GM12878 (cell line): Measurements from ENCODE around the gene THRB. TPM values are rescaled to one million over a fixed set of nuclear protein-coding genes. Genes with fewer than 3 reads are reported as not detected.

ENCODE experiments used
- ESRRA ChIP-seq: IDR thresholded peaks from 2 replicates; pipeline ENCODE4 v1.6.1; 2012; ENCODE audit warnings: mild to moderate bottlenecking, low read length, improper control_type of control experiment
- MXI1 ChIP-seq: fragments of 150-350 bp; IDR thresholded peaks from 2 replicates; pipeline ENCODE4 v1.6.1; 2011; ENCODE audit warnings: low read depth, mild to moderate bottlenecking, inconsistent platforms, low read length, improper control_type of control experiment
- SP1 ChIP-seq: IDR thresholded peaks from one replicate; pipeline ENCODE4 v1.6.1; 2011; ENCODE audit warnings: low read depth, low read length
- YBX1 ChIP-seq: fragments of 450-650 bp; IDR thresholded peaks from 2 replicates; pipeline ENCODE4 v1.6.1; 2016; ENCODE audit warnings: antibody characterized with exemption
- ZNF384 ChIP-seq: IDR thresholded peaks from 2 replicates; pipeline ENCODE4 v1.6.1; 2012; ENCODE audit warnings: low read depth, mild to moderate bottlenecking, low read length, improper control_type of control experiment, borderline replicate concordance
- polyA plus RNA-seq, 11 experiments: library from polyadenylated mRNA; depleted of rRNA in 4 of 11; unstranded in 6 of 11; stranded (reverse) in 5 of 11; fragments of >200 nt; fragmentation: Nextera tagmentation in 4 of 11; fragmentation: Illumina TruSeq in 1 of 11; extraction: Ambion mirVana in 4 of 11; extraction: Trizol in 1 of 11; gene quantifications; 1 replicate in 1 of 11; 2 replicates in 10 of 11; pipeline versions ENCODE4 v1.2.1 to v1.2.3, GENCODE V29; 2011 to 2016; ENCODE audit warnings: inconsistent platforms in 2 of 11, missing spikeins in 2 of 11, low read depth in 1 of 11
- total RNA-seq, 4 experiments: library from RNA; depleted of rRNA in 3 of 4; stranded (reverse); fragments of >200 nt in 3 of 4; fragmentation: Illumina TruSeq in 1 of 4; extraction: Trizol in 1 of 4; gene quantifications; 2 replicates each; pipeline versions ENCODE4 v1.2.1 to v1.2.3, GENCODE V29; 2013 to 2021
- TF ChIP-seq, protein P1 (sequence below): IDR thresholded peaks from 2 replicates; pipeline ENCODE4 v1.6.1; 2011; ENCODE audit warnings: low read depth, mild to moderate bottlenecking, low read length, moderate library complexity, borderline replicate concordance; ENCODE audit errors: extremely low read depth
- TF ChIP-seq, protein P2 (sequence below), 3 experiments: IDR thresholded peaks in 2 of 3; conservative IDR thresholded peaks in 1 of 3; 2 replicates each; pipeline ENCODE4 v1.5.1; 2011; ENCODE audit warnings: low read depth in 3 of 3, low read length in 3 of 3, mild to moderate bottlenecking in 3 of 3, control low read depth in 2 of 3, moderate library complexity in 2 of 3, inconsistent platforms in 1 of 3, mixed read lengths in 1 of 3; ENCODE audit not compliant: control insufficient read depth in 2 of 3, insufficient read depth in 1 of 3; ENCODE audit errors: extremely low read depth in 1 of 3
- TF ChIP-seq, protein P3 (sequence below): fragments of 450-650 bp; formaldehyde crosslinking; IDR thresholded peaks from 2 replicates; pipeline ENCODE4 v1.4.0; 2020; ENCODE audit warnings: mild to moderate bottlenecking, moderate library complexity

THRB gene
- total and polyA plus RNA-seq, 10 of the 15 experiments (the other 5 are each of a cell fraction or from before 2014, with no cell fraction given): 0.05 TPM; not detected in 9

DNA sequence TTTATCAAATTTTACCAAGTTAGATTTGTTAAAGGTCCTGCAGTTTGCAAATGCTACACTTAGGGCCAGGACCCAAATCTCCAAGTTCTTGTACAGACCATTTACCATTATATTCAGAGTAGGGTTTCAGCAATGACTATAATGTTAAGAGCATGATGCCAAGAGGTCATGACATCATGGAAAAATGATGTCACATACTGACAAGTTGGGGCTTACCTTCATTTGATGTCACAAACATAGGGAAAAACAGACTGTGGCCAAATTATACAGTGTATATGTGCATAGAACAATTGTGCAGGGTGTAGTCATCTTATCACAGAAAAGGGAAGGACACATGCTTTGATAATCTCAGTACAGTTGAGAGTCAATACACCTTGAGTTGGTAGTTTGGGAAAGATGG is 10.1 kb upstream of the THRB start (continued):
- TF ChIP-seq, protein P1, sequence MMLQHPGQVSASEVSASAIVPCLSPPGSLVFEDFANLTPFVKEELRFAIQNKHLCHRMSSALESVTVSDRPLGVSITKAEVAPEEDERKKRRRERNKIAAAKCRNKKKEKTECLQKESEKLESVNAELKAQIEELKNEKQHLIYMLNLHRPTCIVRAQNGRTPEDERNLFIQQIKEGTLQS: no peak
- TF ChIP-seq ESRRA (no peak), YBX1 (no peak), MXI1 (no peak), SP1 (no peak), ZNF384 (no peak)
- TF ChIP-seq, protein P2, sequence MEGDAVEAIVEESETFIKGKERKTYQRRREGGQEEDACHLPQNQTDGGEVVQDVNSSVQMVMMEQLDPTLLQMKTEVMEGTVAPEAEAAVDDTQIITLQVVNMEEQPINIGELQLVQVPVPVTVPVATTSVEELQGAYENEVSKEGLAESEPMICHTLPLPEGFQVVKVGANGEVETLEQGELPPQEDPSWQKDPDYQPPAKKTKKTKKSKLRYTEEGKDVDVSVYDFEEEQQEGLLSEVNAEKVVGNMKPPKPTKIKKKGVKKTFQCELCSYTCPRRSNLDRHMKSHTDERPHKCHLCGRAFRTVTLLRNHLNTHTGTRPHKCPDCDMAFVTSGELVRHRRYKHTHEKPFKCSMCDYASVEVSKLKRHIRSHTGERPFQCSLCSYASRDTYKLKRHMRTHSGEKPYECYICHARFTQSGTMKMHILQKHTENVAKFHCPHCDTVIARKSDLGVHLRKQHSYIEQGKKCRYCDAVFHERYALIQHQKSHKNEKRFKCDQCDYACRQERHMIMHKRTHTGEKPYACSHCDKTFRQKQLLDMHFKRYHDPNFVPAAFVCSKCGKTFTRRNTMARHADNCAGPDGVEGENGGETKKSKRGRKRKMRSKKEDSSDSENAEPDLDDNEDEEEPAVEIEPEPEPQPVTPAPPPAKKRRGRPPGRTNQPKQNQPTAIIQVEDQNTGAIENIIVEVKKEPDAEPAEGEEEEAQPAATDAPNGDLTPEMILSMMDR (IDR thresholded peaks at IDR 0.05 in 2 of 3, conservative IDR thresholded peaks at IDR 0.05 in 1 of 3; ENCODE audit: control insufficient read depth in 2 of 3, extremely low read depth in 1 of 3, insufficient read depth in 1 of 3, low read depth in 3 of 3, low read length in 3 of 3): no peak
- TF ChIP-seq, protein P3, sequence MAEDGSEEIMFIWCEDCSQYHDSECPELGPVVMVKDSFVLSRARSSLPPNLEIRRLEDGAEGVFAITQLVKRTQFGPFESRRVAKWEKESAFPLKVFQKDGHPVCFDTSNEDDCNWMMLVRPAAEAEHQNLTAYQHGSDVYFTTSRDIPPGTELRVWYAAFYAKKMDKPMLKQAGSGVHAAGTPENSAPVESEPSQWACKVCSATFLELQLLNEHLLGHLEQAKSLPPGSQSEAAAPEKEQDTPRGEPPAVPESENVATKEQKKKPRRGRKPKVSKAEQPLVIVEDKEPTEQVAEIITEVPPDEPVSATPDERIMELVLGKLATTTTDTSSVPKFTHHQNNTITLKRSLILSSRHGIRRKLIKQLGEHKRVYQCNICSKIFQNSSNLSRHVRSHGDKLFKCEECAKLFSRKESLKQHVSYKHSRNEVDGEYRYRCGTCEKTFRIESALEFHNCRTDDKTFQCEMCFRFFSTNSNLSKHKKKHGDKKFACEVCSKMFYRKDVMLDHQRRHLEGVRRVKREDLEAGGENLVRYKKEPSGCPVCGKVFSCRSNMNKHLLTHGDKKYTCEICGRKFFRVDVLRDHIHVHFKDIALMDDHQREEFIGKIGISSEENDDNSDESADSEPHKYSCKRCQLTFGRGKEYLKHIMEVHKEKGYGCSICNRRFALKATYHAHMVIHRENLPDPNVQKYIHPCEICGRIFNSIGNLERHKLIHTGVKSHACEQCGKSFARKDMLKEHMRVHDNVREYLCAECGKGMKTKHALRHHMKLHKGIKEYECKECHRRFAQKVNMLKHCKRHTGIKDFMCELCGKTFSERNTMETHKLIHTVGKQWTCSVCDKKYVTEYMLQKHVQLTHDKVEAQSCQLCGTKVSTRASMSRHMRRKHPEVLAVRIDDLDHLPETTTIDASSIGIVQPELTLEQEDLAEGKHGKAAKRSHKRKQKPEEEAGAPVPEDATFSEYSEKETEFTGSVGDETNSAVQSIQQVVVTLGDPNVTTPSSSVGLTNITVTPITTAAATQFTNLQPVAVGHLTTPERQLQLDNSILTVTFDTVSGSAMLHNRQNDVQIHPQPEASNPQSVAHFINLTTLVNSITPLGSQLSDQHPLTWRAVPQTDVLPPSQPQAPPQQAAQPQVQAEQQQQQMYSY (CRISPR knock-in tag): no peak
